Ishikawa (cell line): ENCODE data around the gene GRPEL2.

Experiments used
- CEBPB ChIP-seq: IDR thresholded peaks from 2 replicates; pipeline ENCODE4 v1.6.1; 2012
- CREB1 ChIP-seq: IDR thresholded peaks from 2 replicates; pipeline ENCODE4 v1.6.1; 2012; ENCODE audit warnings: low read depth
- EGR1 ChIP-seq: IDR thresholded peaks from 2 replicates; pipeline ENCODE4 v1.6.1; 2012
- EP300 ChIP-seq: IDR thresholded peaks from 2 replicates; pipeline ENCODE4 v1.6.1; 2012; ENCODE audit warnings: borderline replicate concordance
- FOXM1 ChIP-seq: IDR thresholded peaks from 2 replicates; pipeline ENCODE4 v1.6.1; 2012; ENCODE audit warnings: low read depth, borderline replicate concordance
- NFIC ChIP-seq: IDR thresholded peaks from 2 replicates; pipeline ENCODE4 v1.6.1; 2012
- RAD21 ChIP-seq: IDR thresholded peaks from 2 replicates; pipeline ENCODE4 v1.6.1; 2012; ENCODE audit warnings: low read depth
- TAF1 ChIP-seq: IDR thresholded peaks from 2 replicates; pipeline ENCODE4 v1.6.1; 2012; ENCODE audit warnings: low read depth, mild to moderate bottlenecking
- TCF12 ChIP-seq: IDR thresholded peaks from 2 replicates; pipeline ENCODE4 v1.6.1; 2012; ENCODE audit warnings: low read depth
- TEAD4 ChIP-seq: IDR thresholded peaks from 2 replicates; pipeline ENCODE4 v1.6.1; 2012
- YY1 ChIP-seq: IDR thresholded peaks from 2 replicates; pipeline ENCODE4 v1.6.1; 2012; ENCODE audit warnings: low read depth
- ZBTB7A ChIP-seq: IDR thresholded peaks from 2 replicates; pipeline ENCODE4 v1.6.1; 2012; ENCODE audit warnings: low read depth
- TF ChIP-seq, protein P1 (sequence below): IDR thresholded peaks from 2 replicates; pipeline ENCODE4 v1.6.1; 2012
- TF ChIP-seq, protein P2 (sequence below): IDR thresholded peaks from 2 replicates; pipeline ENCODE4 v1.6.1; 2012
- TF ChIP-seq, protein P3 (sequence below): IDR thresholded peaks from 2 replicates; pipeline ENCODE4 v1.6.1; 2012; ENCODE audit warnings: low read depth, mild to moderate bottlenecking

GRPEL2 gene

DNA sequence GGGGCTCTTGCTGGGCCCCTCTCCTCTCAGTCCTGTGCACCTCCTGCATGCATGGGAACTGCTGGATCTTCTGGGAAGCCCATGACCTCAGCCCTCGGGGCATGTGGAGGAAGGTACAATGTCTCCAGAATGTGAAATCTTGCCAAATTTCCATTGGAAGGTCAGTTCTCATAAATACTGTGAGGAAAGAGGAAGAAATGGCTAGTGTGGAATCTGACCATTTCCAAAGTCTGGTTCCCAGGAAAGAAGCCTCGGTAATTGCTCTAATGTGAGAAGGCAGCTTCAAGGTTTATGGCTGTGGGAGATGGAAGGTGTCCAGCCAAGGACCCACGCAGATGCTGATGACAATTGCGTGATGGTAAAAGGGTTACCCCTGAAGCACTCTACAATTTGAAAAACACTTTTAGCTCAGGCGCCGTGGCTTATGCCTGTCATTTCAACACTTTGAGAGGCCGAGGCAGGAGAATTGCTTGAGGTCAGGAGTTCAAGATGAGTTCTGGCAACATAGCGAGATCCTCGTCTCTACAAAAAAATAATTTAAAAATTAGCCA, 41.9 kb downstream of the GRPEL2 start:
- TF ChIP-seq TAF1: no peak
- TF ChIP-seq CEBPB: no peak
- TF ChIP-seq CREB1: no peak
- TF ChIP-seq FOXM1: no peak
- no peak for TF ChIP-seq TCF12
- no peak for TF ChIP-seq EP300

DNA sequence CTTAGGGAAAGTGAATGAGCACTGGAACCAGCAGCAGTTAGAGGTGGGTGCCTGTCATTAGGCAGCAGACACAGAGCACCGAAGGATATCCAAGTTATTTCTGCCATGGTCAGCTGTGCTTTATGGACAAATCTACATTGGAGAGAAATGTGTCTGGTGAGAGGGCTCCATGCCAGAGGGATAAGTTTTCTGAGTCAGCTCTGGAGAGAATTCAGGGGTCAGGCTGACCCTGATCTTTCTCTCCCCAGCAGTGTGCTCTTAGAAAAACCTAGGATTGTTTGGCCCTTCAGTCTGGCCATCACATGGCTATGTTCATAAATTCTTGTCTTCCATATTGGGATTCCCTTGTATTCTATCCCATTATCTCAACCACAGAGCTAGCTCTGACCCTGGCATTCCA, 42.7 kb downstream of the GRPEL2 start:
- no peak for TF ChIP-seq TAF1
- TF ChIP-seq, protein P1, sequence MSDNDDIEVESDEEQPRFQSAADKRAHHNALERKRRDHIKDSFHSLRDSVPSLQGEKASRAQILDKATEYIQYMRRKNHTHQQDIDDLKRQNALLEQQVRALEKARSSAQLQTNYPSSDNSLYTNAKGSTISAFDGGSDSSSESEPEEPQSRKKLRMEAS: no peak
- TF ChIP-seq FOXM1: no peak
- TF ChIP-seq NFIC: no peak
- no peak for TF ChIP-seq EGR1
- TF ChIP-seq RAD21: no peak
- no peak for TF ChIP-seq TCF12
- TF ChIP-seq CREB1: no peak
- no peak for TF ChIP-seq TEAD4
- TF ChIP-seq, protein P2, sequence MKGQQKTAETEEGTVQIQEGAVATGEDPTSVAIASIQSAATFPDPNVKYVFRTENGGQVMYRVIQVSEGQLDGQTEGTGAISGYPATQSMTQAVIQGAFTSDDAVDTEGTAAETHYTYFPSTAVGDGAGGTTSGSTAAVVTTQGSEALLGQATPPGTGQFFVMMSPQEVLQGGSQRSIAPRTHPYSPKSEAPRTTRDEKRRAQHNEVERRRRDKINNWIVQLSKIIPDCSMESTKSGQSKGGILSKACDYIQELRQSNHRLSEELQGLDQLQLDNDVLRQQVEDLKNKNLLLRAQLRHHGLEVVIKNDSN: no peak
- no peak for TF ChIP-seq ZBTB7A
- no peak for TF ChIP-seq CEBPB
- TF ChIP-seq YY1: no peak
- TF ChIP-seq, protein P3, sequence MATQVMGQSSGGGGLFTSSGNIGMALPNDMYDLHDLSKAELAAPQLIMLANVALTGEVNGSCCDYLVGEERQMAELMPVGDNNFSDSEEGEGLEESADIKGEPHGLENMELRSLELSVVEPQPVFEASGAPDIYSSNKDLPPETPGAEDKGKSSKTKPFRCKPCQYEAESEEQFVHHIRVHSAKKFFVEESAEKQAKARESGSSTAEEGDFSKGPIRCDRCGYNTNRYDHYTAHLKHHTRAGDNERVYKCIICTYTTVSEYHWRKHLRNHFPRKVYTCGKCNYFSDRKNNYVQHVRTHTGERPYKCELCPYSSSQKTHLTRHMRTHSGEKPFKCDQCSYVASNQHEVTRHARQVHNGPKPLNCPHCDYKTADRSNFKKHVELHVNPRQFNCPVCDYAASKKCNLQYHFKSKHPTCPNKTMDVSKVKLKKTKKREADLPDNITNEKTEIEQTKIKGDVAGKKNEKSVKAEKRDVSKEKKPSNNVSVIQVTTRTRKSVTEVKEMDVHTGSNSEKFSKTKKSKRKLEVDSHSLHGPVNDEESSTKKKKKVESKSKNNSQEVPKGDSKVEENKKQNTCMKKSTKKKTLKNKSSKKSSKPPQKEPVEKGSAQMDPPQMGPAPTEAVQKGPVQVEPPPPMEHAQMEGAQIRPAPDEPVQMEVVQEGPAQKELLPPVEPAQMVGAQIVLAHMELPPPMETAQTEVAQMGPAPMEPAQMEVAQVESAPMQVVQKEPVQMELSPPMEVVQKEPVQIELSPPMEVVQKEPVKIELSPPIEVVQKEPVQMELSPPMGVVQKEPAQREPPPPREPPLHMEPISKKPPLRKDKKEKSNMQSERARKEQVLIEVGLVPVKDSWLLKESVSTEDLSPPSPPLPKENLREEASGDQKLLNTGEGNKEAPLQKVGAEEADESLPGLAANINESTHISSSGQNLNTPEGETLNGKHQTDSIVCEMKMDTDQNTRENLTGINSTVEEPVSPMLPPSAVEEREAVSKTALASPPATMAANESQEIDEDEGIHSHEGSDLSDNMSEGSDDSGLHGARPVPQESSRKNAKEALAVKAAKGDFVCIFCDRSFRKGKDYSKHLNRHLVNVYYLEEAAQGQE: no peak
- TF ChIP-seq EP300: no peak

DNA sequence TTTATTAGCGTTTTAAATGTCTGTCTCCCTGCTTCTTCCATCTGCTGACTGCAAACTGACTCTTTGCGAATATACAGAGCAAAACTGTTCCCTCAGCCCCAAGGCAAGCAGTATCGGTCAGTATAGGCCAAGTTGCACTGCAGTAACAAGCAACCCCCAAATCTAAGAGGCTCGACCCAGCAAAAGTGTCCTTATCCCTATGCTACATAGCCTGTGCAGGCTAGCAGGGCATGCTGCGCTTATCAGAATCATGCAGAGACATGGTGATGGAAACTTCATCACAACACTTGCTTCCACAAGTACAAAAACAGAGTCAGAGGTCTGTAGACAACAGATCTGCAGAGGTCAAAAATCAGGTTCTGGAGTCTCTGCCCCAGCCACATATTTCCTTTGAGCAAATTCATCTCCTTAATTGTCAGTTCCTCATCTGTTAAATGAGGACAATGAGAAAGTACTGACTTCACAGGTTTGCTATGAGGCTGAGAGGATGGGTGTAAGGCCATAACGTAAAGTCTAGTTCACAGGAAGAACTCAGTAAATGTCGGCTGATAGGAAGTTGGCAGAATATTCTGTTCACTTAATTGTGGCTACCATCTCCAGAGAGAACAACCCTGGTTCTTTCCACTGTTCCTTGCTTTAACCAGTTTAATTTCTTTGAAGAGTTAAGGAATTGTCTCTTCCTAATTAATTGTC, 43.3 kb downstream of the GRPEL2 start:
- TF ChIP-seq TCF12 (no peak), CEBPB (no peak), TEAD4 (no peak), FOXM1 (no peak), EGR1 (no peak), YY1 (no peak), NFIC (no peak), EP300 (no peak), CREB1 (no peak), TAF1 (no peak), RAD21 (no peak), ZBTB7A (no peak)
- TF ChIP-seq, protein P2: no peak
- TF ChIP-seq, protein P1: no peak
- TF ChIP-seq, protein P3: no peak

DNA sequence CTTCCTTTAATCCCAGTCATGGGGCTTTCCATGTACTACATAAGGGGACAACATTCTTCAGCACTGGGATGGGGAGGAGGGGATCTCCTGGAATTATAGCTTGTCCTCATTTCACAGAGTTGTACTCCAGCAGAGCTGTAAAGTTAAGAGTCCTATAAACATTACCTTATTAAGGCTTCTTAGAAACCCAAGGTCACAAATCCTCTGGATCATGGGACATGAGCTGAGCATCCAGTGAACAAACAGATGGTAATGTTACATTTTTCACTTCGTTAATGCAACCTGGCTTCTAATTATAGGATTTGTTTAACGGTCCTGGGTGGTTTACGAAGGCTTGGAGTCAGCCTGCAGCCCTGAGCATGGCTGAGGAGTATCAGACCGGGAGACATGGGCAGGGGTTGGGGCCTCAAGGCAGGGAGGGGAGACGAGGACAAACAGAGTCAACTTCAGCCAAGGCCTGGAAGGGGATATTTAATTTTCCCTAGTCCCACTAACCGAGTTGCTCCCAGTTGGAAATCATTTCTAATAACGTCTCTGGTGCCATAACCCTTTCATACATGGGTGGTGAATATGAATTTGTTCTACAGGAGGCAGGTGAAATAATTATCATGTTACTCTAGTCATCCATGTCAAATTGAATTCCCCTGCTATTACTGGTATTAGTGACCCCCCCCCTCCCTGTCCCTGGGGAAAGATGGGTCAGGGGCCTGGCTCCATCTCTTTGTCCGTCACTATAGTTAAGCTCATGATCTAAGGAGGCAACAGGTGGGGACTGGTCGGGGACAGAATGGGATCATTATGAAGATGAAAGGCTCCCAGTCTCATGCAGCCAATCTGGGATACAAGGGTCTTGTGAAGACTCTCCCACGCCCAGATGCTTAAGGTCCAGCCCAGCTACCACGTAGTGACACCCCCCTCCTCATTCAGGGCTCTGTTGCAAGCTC, 44.5 kb downstream of the GRPEL2 start:
- TF ChIP-seq TAF1 (no peak), CREB1 (no peak), CEBPB (no peak), ZBTB7A (no peak), YY1 (no peak), FOXM1 (no peak), EP300 (no peak), RAD21 (no peak), EGR1 (no peak), NFIC (no peak), TCF12 (no peak)
- TF ChIP-seq, protein P2: no peak
- TF ChIP-seq, protein P1: no peak
- TF ChIP-seq, protein P3: no peak
